SK-MEL-5 (cell line): ENCODE data around the gene THAP4. TPM values are rescaled to one million over a fixed set of nuclear protein-coding genes. Genes with fewer than 3 reads are reported as not detected.
A peak's percentile ranks its signal among the peaks of the same experiment; 100 is the strongest.

Experiments used
- DNase-seq: peaks from one replicate; pipeline ENCODE4 v3.0.0-alpha.2; 2016; ENCODE audit warnings: low read depth, low spot score
- in situ Hi-C: cut with HindIII; loops from 2 replicates; pipeline ENCODE4 v1.10.0; 2016; ENCODE audit warnings: low sequenced_read_pairs, high pct_unique_total_duplicates, low pct_unique_long_range_greater_than_20kb
- polyA plus RNA-seq, 2 experiments: library from polyadenylated mRNA; depleted of rRNA; stranded (reverse); fragments of >200 nt; gene quantifications; 2 replicates each; pipeline ENCODE4 v1.2.3, GENCODE V29; 2015
- total RNA-seq: library from RNA; depleted of rRNA; stranded (reverse); fragments of >200 nt; shearing (Covaris generic); gene quantifications from 2 replicates; pipeline ENCODE4 v1.2.3, GENCODE V29; 2014; rRNA removed

THAP4 gene, protein sequence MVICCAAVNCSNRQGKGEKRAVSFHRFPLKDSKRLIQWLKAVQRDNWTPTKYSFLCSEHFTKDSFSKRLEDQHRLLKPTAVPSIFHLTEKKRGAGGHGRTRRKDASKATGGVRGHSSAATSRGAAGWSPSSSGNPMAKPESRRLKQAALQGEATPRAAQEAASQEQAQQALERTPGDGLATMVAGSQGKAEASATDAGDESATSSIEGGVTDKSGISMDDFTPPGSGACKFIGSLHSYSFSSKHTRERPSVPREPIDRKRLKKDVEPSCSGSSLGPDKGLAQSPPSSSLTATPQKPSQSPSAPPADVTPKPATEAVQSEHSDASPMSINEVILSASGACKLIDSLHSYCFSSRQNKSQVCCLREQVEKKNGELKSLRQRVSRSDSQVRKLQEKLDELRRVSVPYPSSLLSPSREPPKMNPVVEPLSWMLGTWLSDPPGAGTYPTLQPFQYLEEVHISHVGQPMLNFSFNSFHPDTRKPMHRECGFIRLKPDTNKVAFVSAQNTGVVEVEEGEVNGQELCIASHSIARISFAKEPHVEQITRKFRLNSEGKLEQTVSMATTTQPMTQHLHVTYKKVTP
- total RNA-seq = 35.2 and 39.6 TPM in 2 replicates
- polyA plus RNA-seq (2015; cell fraction: cytosol; rRNA removed) = 50.1 and 62.6 TPM in 2 replicates
- polyA plus RNA-seq (2015; cell fraction: nucleus; rRNA removed) = 15.3 and 20.8 TPM in 2 replicates

DNA sequence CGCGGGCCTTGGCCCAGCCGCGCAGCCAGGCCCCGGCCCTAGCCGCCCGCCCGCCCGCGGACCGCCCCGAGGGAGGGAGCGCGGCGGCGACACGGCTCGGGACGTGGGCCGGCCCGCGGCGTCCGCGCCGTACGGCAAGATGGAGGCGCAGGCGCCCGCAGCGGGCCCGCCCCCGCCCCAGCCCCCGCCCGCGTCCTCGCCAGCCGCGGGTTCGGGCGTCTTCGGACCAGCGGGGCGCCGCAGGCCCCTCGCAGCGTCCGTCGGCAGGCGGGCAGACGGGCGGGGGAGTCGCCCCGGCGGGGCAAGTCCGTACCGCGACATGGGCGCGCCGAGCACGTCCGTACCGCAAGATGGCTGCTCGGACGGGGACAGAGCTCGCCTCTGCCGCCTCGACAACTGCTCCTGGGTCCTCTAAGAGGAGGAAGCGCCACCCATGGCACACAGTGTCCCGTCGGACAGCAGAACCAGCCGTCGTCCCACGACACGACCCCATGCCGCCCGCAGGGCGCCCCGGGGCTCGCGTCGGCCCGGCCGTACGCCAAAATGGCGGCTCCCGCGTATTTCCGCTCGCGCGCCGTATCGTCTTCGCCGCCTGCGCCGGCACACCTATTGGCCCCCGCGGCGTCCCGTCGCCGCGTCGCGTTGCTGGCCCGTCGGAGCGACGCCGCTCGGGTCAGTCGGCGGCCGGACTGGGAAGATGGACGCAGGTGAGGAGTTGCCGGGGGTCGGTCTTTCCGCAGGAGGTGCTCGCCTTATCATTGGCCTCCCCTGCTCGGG lies at the start of gene THAP4, which contains the start of gene ATG4B:
Gene THAP4 (minus strand): TSS at position 141 of the 777 bp plus-strand sequence. CDS start 141 bp downstream, outside the sequence.
Gene ATG4B (plus strand): TSS at position 676 of the 777 bp plus-strand sequence. CDS start 22 bp downstream, at position 698.
- in situ Hi-C loops = no loop called here
- DNase-seq = peak; percentile 85

DNA sequence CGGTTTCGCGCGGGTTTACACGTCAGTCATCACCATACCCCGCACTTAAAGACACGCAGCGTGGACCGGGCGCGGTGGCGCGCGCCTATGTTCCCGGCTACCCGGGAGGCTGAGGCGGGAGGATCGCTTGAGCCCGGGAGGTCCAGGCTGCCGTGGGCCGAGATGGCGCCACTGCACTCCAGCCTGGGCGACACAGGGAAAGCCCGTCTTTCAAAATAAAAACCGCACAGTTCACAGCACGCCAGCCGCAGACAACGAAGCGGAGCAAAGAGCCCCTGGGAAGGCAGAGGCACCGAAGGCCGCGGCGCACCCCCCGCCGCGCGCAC lies 49.3 kb upstream of the THAP4 start:
- DNase-seq = no peak
- in situ Hi-C loops = no loop called here

DNA sequence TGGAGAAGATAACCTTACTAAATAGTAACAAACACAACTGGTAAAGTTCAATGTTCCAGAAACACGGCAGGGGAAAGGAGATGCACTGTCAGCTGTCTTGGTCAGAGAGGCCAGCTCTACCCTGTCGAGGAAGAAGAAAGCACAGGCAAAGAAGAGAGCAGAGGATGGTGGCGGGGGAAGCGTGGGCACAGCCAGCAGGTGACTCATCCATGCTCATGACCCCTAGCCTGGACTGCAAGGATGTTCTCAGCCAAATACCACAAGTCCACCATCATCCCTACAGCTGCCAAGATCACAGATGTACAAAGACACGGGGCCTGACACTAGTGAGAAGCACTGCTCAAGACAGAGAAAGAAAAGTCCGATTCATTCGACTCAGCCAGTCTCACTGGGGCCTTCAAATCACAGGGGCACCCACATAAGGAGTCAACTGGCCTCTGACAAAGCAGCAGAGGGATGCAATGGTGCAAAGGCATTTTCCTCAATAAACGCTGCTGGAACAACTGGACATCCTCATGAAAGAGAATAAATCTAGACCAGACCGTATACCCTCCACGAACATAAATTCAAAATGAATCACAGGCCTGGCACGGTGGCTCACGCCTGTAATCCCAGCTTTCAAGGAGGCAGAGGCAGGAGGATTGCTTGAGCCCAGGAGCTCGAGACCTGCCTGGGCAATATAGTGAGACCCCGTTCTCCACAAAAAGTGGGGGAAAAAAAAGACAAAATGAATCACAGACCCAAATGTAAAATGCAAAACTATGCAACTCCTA lies 44.1 kb upstream of the THAP4 start:
- in situ Hi-C loops = no loop called here
- DNase-seq = peak; percentile 22

DNA sequence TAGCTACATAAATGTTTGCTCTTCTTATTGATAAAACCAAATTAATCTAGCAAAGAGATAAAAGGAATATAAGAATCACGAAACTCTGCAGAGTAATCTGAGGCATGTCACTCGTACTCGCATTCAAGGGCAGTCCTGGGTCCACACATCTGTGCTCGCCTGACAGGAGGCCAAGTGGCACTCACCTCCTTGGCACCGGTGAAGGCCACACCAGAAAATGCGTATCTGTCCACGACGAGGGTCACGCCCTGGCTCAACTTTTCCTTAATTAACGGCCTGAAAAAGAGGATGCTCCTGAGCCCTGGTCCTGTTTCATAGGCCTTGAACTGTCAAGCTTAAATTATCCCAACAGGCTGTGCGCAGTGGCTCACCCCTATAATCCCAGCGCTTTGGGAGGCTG lies 43.1 kb upstream of the THAP4 start:
- DNase-seq = no peak
- in situ Hi-C loops = no loop called here

DNA sequence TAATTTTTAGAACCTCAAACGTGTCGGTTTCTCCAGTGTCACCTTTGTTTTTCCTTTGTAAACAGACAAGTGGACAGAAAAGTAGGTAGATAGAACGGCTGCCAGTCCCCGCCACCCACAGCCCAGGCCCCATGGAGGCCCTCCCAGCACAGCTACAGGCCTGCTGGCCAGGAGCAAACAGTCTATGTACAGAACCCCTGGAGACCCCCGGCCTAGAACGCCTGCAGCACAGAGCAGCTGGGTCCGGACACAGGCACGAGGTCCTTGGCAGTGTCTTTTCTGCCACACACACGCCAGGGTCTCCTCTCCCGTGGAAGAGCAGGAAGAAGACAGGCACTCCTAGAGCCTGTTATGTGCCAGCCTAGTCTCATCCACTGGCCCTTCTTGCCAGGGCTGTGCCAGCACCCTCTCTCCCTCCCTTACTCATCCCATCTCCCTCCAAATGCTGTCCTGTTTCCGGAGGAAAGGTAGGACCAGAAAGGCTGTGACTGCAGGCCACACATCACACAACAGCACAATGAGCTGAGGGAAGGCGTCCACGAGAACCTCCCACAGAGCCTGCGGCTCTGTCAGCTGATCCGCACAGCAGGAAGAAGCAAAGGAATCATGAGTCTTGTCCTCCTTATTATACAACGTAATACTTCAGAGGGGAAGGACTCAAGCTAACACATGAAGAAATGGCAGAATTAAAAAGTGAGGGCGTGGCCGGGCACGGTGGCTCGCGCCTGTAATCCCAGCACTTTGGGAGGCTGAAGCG lies 42.0 kb upstream of the THAP4 start:
- in situ Hi-C loops = no loop called here
- DNase-seq = peak; percentile 22

DNA sequence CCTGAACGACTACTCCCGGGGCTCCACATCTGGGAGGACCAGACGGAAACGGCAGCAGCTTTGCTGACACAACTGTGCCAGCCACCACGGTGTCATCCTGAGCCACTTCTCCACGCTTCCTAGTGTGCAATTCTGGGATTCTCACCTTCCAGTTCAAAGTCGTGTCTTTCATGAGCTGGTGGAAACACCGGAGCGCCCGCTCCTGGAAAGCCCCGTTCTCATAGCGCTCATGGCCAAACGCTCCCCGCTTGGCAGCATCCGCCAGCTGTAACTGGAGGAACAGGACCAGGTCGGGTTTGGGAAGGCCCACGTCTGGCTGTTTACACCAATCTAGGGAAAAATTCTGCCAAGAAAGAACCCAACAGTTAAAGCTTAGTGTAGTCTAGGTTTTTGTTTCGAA lies 41.3 kb upstream of the THAP4 start:
- in situ Hi-C loops = no loop called here
- DNase-seq = no peak

DNA sequence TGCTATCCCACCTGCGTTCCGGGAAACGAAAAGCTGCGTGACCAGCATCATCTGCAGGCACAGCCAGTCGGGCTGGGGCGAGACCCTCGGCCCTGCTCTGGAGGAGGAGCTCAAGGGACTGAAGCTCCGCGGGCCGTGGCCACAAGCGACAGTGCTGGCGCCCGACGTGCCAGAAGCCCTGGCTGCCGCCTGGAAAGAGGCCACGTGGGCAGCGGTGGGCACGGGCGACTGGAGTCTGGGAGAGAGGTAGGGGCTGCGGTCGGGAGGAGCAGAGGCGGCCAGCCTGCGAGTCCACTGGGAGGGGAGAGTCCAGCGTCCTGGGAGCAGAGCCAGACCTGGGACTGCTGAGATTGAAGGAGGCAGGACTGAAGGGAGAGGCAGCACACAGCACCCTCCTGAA lies 40.4 kb upstream of the THAP4 start:
- in situ Hi-C loops = no loop called here
- DNase-seq = no peak

DNA sequence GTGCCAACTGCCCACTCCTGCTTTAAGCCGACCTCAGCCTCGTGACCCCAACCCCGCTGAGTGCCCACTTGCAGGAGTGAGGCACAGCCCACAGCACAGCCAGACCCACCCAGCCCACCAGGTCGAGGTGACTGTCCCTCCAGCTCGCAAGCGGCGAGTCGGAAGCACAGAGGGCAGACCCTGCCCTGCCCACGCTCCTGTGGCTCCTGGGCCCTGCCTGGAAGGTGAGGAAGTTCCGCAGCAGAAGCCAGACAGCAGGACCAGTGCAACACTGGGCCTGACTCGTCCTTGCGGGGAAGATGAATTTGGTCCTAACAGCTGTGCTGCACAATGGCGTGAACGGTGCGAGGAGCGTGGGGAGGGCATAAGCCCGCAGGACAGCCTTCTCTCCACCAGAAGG lies 39.7 kb upstream of the THAP4 start:
- in situ Hi-C loops = no loop called here

DNA sequence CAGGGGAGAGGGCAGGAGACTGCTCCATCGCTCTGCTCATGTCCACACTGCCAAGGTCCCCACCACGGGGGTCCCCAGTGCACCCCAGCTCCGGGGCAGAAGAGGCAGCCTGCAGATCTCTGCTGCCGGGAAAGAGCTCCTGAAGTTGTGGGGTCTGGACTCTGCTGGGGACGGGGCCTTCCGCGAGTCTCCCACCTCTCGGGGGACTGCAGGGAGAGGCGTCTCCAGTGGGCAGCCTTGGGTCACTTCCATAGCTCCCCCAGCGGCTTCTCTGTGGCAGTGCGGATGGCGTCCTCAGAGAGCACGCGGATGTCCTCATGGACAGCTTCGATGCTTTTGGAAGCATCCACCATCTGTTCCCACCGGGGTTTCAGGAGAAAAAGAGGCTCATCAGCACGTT lies 38.9 kb upstream of the THAP4 start:
- in situ Hi-C loops = no loop called here
- DNase-seq = no peak

More for the DNA sequence above, 39.7 kb upstream of the THAP4 start:
- no peak for DNase-seq

DNA sequence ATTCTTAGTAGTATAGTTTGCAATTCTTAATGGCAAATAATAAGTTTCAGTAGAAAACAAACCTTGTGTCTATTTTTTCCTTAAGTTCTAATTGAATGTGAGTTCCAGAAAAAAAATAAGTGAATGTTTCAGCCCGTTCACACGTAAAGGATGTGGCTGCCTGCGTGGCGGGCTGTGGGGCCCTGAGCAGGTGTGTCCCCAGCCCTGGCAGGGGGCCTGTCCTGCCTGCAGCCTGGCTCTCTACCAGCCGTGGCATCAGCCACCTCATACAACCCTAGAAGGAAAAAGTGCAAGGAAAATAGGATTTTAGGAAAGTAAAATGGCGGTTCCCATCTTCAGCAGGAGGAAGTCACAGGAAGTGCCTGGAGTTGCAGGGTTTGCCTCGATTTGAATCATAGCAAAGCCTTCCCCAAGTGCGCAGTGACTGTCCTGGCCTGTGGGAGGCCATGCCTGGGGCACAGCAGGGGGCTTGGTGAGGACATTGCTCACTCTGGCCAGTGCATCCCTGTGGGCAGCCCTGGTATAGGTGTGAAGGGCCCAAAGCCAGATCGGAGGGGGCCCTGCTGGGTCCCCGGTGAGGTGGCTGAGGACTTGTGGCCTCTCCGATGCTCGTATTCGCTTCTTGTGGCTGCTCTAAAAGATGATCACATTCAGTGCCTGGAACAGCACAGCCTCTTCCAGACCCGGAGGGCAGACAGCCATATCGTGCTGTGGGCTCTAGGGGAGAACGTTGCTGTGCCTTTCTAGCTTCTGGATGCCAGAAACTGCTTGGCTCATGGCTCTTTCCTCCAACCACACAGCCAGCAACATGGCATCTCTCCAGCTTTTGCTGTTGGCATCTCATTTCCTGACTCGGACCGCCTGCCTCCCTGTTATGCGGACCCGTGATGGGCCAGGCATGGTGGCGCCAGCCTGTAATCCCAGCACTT lies 37.1 kb upstream of the THAP4 start:
- DNase-seq = no peak
- in situ Hi-C loops = no loop called here

DNA sequence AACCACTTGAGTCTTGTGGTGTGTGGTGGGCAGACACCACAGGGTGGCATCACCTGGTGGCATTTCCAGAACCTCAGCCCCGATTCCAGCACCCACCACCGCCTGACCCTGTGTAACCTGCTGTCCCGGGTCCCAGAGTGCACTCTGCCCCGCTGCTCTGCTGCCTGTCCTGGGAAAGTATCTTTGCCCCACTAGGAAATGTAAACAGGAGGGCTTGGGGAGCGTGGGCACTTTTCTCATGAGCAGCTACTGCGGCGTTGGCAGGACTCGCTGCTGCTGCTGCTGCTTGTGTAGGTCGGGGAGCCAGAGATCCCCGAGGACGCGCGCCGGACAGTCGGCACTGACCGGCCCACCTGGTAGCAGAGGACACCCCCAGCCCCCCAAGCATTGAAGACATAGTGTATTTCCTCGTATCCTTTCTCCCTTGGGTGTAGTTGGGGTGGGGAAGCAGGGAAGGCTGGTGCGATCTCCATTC lies 36.3 kb upstream of the THAP4 start:
- no peak for DNase-seq
- in situ Hi-C loops = no loop called here

DNA sequence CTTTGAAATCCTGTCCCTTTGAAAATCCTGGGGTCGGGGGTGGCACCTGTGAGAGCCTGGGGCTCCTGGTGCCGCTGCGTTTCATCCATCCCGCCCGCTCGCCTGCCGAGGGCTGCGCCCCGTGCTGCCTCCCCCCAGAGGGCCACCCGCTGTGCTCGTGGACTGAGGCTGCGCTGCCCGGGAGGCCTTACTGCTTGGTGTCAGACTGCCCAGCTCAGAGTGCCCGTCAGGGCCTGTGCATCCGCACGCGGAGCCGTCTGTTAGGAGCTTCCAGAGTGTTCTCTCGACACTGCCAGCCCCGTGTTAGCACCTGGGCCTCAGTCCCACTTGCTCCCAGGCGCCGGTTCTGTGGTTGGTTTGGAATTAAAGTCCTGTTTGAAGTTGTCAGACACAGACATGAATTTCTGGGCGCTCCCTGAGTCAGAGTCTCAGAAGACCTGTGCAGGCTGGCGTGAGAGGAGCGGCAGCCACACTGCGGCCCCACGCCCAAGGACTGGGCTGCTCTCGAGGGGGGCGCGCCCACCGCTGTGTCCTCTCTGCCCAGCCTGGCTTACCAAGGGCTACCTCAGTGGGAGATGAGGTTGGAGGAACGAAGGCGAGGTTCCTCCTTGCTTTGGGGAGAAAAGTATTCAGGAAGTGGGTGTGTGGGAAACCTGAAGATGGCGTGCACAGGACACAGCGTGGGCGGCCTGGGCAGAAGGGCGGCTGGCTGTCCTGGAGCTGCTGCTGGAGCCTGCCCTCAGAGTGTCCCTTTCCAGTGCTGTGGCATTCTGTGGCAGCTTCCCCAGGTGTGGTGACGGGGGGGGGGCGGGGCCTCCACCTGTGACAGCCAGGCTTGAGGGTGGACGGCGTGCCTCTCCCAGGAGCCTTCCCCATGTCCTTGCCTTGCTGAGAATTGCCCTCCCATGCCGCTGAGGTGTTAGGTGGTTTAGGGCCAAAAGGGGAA lies 35.6 kb upstream of the THAP4 start:
- in situ Hi-C loops = no loop called here
- no peak for DNase-seq

DNA sequence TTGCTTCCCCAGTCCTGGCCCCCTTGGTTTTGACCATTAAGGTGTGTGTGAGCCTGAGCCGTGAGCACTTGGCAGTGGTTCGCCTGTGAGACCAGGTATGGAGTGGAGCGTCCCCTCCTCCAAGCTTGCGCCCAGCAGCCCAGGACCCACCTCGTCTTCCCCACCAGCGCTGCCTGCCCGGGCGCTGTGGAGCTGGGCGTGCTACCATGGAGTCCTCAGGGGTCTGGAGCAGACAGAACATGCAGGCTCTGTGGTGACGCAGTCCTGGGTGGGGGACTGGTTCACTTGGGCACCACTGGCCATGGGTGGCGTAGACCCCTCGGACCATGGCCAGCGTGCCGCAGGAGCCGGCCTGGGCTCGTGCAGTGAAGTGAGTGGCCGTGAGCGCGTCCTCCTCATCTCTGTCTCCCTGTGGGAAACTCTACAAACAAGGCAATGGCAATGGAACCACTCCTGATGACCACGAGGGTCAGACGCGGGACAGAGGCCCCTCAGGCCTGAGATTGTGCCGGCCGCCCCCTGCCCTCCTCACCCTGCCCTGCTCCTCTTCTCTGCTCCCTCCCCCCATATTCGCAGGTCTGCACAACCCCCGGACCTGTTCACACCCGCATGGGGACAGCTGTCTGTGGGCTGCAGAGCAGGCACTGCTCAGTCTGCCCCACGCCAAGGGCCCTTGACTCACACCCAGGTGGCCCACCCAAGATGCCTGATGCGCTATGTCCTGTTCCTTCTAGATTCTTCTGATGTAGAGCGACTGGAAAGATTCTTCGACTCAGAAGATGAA lies 34.7 kb upstream of the THAP4 start:
- no peak for DNase-seq
- in situ Hi-C loops = no loop called here
